HG03439 (cell line): ENCODE measurements around the gene MOB1B.
"Not testable (repeated sequence)": the region's sequence is repeated elsewhere in the genome, so short reads cannot be mapped to it uniquely, and the experiment has no call there.

Source experiments
- ATAC-seq: cut with Tn5 transposase; IDR thresholded peaks from one replicate; pipeline ENCODE4 v1.9.1; 2021; ENCODE audit warnings: mild to moderate bottlenecking, moderate library complexity; ENCODE audit not compliant: unreplicated experiment

MOB1B gene

DNA sequence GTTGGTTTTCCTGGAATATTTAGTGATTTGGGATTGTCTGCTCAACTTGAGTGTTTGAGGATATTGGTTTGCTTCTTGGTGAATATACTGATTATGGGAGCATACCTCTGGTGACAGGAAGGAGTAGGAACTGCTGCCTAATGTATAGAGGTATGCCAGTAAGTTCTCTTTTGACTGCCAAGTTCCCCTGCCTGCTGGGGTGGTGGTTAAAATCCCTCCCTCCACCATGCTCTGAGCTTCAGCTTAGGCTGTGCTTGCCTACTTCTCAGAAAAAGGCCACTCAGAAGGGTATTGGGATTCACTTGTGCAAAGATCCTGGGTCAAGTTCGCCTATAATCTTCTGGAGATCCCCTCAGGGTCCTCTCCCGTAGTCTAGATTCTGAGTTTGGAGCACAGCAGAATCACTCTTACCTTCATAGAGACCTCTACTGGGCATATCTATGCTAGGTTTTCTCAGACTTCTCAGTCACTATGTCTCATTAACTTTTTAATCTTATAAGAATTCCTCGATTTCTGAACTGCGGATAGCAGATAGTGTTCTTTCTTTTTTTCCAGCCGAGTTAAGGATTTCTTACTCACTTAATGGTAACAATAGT, 46.6 kb downstream of the MOB1B start:
- no peak for ATAC-seq

DNA sequence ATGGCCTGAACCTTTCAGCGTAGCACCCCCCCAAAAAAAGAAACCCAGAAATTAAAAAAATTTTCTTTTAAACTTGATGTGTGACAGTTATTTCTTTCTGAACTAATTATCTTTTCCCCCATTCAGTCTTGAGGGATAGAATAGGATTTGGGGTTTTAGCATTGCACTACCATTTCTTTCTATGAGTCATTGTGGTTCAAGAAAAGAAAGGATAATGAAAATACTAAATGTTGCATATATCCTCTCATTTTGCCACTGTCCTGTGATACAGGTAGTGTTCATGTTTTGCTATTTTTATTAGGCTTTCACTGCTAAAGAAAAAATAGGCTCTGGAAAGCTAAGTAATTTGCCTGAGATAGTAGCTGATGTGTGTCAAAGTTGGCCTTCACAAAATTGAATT, 51.9 kb downstream of the MOB1B start:
- no peak for ATAC-seq

DNA sequence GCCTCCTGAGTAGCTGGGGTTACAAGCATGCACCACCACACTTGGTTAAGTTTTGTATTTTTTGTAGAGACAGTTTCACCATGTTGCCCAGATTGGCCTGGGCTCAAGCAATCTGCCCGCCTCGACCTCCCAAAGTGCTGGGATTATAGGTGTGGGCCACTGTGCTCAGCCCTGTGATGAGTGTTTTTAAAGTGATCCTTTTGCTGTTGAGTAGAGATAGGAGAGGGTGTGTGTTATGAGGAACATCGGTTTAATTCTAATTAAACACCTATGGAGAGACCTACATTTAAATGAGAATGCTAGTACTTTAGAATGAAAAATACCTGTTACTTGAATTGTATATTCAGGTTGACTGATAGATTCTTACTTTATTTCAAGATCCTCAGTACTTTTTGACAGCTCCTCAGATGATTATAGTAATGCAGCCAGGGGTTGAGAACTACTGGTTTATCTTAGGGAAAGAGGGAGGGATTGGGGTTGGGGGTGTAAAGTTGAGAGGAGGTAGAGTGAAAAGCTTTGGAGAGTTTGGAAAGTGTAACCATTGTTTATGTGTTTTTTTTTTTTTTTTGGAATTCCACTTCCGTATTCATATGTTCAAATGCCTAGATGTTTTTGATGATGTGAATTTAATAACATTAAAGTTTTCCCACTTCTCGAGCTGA, 54.5 kb downstream of the MOB1B start:
- ATAC-seq = no peak

DNA sequence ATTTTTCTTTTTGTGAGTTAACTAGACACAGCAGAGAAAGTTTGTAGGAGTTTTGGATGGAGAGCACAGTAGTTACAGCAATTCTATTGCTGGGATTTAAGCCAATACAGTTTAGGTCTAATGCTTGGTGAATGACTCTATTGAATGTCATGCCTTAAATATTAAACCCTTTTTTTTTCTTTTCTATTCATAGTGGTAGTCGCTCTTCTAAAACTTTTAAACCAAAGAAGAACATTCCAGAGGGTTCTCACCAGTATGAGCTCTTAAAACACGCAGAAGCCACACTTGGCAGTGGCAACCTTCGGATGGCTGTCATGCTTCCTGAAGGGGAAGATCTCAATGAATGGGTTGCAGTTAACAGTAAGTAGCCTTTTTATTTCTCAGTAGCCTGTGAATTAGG, 56.5 kb downstream of the MOB1B start:
- ATAC-seq = no peak

DNA sequence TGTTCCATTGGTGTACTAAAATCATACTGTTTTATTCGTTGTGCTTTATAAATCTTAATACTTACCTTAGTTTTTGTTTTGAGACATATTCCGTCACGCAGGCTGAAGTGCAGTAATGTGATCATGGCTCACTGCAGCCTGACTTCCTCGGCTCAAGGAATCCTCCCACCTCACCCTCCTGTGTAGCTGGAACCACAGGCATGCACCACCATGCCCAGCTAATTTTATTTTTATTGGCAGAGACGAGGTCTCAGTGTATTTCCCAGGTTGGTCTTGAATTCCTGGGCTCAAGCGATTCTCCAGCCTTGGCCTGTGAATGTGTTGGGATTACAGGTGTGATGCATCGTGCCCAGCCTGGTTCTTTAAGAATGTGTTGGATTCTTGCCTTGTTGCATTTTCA, 66.9 kb downstream of the MOB1B start:
- ATAC-seq = no peak

DNA sequence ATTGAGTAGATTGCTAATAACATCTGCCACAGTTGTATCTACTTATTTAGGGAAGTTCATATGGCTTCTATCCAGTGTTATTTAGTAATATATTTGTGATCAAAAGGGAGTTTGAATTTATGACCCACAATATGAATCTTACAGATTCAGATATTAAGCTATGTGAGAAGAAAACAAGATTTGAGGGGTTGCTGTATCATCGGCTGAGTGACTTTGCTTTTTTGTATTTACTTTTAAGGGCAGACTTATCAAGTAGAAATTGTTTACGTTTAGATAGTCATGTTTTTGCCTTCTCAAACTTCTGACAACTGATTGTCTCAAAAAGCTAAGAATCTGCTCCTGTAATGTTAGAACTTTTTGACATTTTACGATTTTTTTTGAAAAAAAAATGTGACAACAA, 74.1 kb downstream of the MOB1B start:
- ATAC-seq = no peak

DNA sequence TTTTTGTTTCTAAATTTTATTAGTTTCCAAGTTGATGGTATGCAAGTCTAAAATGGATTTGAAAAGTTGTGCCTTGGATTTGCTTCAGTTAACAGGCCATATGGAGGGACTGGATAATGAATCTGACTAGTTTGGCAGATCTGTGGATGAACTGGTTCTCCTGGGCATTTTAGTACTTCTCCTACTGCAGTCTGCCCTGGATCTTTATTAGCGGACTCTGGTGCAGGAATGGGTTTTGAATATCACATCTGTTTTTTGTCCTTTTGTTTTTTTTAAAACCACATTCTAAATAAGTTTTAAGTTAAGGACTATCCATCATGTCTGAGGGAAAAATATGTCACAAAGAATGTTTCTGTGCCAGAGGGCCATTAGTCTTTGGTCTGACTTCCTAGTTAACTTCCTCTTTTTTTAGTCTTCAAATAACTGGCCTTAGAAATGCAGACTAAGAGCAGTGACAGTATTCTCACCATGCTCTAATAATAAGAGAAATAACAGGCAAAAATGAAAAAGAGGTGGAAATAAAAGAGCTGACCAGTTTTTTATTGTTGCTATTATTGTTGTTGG, 77.4 kb downstream of the MOB1B start:
- no peak for ATAC-seq

DNA sequence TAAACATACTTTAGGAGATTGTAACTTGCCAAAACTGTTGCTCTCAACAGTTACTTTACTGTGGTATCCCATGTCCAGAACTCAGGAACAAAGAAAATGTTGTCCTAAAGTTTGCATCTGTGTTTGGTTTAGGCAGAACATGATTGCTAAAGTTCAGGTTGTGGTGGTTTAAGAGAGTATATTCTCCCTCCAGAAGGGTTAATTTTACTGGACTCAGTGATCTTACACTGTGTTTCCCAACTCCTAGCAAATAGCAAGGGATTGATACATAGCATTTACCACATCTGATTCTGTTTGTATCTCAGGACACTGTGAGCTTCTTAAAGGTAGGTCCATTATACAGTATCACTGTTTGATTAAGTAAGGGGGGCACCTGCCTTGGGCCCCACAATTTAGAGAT, 78.0 kb downstream of the MOB1B start:
- ATAC-seq = no peak

DNA sequence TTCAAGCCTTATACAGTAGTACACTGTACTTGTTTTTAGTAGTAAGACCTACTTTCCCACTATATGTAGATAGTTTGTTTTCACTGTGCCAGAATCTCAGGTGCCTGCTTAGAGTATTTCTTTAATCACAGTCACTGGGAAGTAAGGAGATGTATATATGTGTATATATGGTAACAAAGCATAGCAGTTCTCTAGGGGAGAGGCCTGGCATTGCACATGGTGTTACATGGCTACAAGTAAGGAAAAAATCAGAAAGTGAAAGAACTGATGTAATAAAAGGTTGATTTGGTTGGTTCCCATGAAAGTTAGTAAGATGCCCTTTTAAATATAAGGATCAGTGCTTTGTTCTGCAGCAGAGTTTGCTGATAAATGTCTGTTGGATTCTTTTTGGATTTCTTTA, 81.9 kb downstream of the MOB1B start:
- ATAC-seq = no peak

DNA sequence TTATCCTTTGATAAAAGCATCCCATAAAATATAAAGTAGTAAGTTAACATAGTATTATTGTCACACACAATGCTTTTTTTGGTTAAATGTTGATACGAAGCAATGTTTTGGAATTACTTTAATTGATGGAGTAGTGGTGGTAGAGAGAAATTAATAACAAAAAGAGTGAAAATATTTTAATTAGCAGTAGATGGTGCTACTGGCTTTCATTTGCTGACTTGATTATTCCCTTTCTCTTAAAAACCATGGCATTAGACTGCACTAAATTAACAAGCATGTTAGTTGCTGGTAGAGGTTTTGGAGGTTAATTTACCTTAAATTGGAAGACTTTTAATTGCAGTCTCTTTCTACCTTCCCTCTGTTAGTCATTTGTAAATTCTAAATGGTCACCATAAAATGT, 82.4 kb downstream of the MOB1B start:
- no peak for ATAC-seq

DNA sequence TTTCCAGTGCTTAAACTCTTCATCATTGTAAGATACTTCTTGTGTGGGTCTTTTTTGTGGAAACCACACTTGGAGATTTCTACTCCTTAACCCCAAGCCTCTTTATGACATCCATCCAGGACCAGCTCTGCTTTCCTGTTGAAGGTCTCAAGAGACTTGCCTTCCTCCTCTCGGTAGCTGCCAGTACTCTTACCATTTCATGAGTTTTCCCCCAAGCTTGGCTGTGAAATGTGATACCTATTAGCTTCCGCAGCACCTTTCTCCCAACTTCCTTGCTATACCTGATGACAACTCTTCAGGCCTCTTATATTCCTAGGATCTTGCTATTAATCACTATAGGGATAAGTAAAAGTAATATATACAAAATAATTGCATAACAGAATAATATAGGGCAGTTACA, 89.4 kb downstream of the MOB1B start:
- no peak for ATAC-seq

DNA sequence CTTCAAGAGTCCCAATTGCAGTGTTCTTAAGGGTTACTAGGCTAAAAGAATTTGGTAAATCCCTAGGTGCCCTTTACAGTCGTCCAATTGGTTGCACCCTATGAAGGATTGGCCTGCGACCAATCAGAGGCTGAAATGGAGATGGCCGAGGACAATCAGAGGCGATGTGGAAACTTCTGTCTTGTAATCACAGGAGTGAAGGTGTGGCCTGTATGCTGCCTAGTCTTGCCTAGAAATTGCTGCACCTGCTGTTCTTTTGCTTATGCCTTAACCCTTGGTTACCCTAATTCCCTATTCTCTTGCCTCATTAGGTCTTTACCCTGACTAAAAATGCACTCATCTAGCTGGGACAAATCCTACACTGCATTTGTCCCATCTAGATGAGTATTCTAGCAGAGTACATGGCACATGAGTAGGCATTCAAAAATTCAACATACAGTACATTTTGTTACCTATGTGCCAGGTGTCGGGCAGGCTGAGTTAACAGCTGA, 90.3 kb downstream of the MOB1B start:
- ATAC-seq = no peak

DNA sequence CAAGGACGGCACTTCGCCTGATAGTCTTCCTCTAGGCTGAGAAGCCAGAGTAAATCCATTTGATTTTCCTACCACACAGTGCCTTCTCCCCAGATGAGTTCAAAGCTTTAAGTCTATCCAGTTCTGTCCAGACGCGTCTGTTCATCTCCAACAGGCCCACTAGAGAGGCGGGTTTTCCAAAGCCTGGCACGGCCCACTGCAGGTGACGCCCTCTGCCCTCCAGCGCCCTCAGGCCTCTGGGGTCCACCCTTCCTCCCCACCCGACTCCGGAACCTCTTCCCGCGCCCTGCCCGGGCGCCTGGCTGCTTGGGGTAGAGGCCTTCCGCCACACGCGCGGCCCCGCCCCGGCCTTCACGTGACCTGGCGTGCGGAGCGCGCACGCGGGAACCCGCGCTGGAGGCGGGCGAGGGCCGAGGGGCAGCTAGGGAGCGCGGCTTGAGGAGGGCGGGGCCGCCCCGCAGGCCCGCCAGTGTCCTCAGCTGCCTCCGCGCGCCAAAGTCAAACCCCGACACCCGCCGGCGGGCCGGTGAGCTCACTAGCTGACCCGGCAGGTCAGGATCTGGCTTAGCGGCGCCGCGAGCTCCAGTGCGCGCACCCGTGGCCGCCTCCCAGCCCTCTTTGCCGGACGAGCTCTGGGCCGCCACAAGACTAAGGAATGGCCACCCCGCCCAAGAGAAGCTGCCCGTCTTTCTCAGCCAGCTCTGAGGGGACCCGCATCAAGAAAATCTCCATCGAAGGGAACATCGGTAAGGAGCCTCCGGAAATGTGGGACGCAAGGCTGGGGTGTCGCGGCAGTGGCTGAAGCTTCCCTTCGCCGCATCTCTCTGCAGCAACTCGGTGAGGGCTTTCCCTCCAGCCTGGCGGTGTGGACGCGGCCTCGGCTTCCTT, 91.3 kb downstream of the MOB1B start, which contains the start of gene DCK:
Gene DCK, plus strand, starts transcription at position 469 of the 888 bp plus-strand sequence. Its CDS starts 187 bp downstream, at position 656.
- peak; percentile 80 for ATAC-seq

DNA sequence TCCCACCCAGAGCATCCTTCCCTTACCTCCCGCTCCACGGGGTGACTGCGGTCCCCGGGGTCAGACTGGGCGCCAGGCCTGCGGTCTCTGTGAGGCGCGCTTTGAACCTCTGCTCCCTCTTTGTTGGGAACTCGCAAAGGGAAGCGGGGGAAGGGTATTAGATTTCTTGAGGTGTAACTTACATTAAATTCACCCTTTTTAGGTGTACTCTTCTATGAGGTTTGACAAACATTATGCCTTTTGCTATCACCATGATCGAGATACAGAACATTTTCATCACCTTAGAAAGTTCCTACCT, 91.8 kb downstream of the MOB1B start:
- ATAC-seq = no peak

DNA sequence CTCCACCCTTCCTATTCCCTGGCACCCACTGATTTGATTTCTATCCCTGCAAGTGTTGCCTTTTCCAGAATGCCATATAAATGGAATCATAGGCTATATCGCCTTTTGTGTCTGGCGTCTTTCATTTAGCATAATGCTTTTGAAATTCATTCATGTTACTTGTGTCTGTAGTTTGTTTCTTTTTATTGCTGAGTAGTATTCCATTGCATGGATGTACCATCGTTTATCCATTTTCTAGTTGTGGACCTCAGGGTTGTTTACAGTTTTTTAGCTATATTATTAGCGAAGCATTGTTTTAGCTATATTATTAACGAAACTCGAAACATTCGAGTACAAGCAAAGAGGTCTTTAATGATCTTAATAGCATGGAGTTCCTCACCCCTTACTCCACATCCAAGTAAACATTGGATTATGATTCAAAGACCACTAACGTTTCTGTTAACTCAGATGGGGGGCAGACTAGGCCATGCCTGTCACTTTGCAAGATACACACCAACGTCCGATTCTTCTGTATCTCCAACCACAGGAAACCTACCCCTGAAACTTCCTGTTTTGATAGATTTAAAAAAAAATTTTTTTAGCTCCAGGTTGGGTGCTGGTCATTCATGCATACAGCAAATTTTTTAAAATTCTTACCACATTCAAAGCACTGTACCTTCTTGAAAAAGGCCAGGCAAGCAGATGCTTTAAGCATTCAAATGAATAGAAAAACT, 92.4 kb downstream of the MOB1B start:
- peak; percentile 28 for ATAC-seq

DNA sequence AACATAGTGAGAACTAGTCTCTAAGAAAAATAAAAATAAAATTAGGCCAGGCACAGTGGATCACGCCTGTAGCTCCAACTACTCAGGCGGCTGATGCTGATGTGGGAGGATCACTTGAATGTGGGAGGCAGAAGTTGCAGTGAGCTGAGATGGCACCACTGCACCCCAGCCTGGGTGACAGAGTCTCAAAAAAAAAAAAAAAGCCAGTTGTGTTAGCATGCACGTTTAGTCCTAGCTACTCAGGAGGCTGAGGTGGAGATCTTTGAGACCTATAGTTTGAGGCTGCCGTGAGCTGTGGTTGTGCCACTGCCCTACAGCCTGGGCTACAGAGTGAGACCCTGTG, 93.8 kb downstream of the MOB1B start:
- no peak for ATAC-seq

DNA sequence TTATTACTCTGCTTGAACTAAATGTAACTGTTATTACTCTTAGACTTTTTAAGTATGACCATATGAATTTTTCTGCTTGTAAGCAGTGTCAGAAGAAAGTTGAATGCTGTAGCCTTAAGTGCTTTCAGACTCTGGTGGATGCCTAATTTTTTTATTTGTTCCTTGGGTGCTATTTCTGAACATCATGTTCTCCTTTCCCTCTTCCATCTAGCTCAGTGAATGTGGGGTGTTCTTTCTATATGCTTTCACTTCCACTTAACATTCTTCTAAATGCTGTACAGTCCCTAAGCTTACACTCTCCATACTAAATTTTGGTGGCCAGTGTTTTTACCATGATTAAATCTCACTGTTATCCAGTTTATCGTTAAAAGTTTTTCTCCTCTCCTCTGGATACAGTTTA, 94.9 kb downstream of the MOB1B start:
- ATAC-seq = no peak

DNA sequence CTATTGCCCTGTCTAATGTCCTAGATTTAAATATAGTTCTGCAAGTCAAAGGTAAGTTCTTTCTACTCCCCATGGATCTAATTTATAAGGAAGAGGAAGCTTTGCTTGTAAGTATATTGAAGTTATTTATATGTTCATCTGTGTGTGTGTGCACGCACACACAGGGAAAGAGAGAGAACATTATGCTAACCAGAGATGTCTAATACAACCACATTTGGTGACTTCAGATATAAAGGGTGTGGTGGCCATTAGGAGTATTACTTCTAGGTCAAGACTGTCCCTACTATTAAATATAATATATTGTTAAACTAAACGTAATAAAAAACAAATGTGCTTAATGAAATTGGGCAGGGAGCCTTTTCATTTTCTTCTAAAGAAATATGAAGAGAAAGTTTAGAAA, 95.4 kb downstream of the MOB1B start:
- no peak for ATAC-seq

DNA sequence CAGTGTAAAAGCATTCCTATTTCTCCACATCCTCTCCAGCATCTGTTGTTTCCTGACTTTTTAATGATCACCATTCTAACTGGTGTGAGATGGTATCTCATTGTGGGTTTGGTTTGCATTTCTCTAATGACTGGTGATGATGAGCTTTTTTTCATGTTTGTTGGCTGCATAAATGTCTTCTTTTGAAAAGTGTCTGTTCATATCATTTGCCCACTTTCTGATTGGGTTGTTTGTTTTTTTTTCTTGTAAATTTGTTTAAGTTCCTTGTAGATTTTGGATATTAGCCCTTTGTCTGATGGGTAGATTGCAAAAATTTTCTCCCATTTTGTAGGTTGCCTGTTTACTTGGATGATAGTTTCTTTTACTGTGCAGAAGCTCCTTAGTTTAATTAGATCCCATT, 97.5 kb downstream of the MOB1B start:
- ATAC-seq = not testable (repeated sequence)

DNA sequence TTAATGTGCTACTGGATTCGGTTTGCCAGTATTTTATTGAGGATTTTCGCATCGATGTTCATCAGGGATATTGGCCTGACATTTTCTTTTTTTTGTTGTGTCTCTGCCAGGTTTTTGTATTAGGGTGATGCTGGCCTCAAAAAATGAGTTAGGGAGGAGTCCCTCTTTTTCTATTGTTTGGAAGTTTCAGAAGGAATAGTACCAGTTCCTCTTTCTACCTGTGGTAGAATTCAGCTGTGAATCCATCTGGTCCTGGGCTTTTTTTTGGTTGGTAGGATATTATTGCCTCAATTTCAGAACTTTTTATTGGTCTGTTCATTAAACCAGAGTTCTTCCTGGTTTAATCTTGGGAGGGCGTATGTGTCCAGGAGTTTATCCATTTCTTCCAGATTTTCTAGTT, 99.2 kb downstream of the MOB1B start:
- not testable (repeated sequence) for ATAC-seq

DNA sequence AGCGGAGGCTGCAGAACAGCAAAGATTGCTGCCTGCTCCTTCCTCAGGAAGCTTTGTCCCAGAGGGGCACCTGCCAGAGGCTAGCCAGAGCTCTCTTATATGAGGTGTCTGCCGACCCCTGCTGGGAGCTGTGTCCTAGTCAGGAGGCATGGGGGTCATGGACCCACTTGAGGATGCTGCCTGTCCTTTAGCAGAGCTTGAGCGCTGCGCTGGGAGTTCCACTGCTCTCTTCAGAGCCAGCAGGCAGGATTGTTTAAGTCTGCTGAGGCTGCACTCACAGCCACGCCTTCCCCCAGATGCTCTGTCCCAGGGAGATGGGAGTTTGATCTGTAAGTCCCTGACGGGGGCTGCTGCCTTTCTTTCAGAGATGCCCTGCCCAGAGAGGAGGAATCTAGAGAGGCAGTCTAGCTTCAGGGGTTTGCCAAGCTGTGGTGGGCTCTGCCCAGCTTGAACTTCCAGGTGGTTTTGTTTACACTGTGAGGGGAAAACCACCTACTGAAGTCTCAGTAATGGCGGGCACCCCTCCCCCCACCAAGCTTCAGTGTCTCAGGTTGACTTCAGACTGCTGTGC, 102.2 kb downstream of the MOB1B start:
- ATAC-seq = peak; percentile 47
